NCI-H226 (cell line): ENCODE results near the gene MEF2A.
"Not testable (repeated sequence)": the region's sequence is repeated elsewhere in the genome, so short reads cannot be mapped to it uniquely, and the experiment has no call there.

Source experiments
- DNase-seq: peaks from one replicate; pipeline ENCODE4 v3.0.0-alpha.2; 2015

The MEF2A gene

GRCh38 chr15:99656205-99656604 is 90.4 kb downstream of the MEF2A start:
- DNase-seq = no peak

GRCh38 chr15:99657996-99658395 is 92.2 kb downstream of the MEF2A start:
- DNase-seq = no peak

- no peak for DNase-seq
These were observed 97.1 kb downstream of the MEF2A start for GRCh38 chr15:99662903-99663302.

GRCh38 chr15:99666073-99666472 is 100.3 kb downstream of the MEF2A start:
- DNase-seq = not testable (repeated sequence)

- DNase-seq = no peak
These were observed 102.9 kb downstream of the MEF2A start for GRCh38 chr15:99668533-99669182.

GRCh38 chr15:99669250-99669649 is 103.5 kb downstream of the MEF2A start:
- DNase-seq = no peak

GRCh38 chr15:99671926-99672635 is 106.3 kb downstream of the MEF2A start:
- DNase-seq = no peak

GRCh38 chr15:99673111-99673510 is 107.3 kb downstream of the MEF2A start:
- DNase-seq = no peak

GRCh38 chr15:99674279-99674678 is 108.5 kb downstream of the MEF2A start:
- DNase-seq = no peak

- DNase-seq = no peak
These were observed 111.9 kb downstream of the MEF2A start for GRCh38 chr15:99677540-99678134.

GRCh38 chr15:99680276-99680675 is 114.5 kb downstream of the MEF2A start:
- peak; percentile 20 for DNase-seq

- peak; percentile 12 for DNase-seq
These were observed 116.2 kb downstream of the MEF2A start for GRCh38 chr15:99681990-99682389.

- DNase-seq = peak; percentile 86
These were observed 116.7 kb downstream of the MEF2A start for GRCh38 chr15:99682455-99682854.

- DNase-seq = peak; percentile 89
These were observed 117.4 kb downstream of the MEF2A start for GRCh38 chr15:99683000-99683670.

GRCh38 chr15:99686290-99686689 is 120.5 kb downstream of the MEF2A start:
- no peak for DNase-seq

GRCh38 chr15:99692825-99693224 is 127.0 kb downstream of the MEF2A start:
- DNase-seq = peak; percentile 20

GRCh38 chr15:99696096-99696495 is 130.3 kb downstream of the MEF2A start:
- DNase-seq = no peak

GRCh38 chr15:99702895-99703602 is 137.3 kb downstream of the MEF2A start:
- no peak for DNase-seq

- peak; percentile 82 for DNase-seq
These were observed 138.0 kb downstream of the MEF2A start for GRCh38 chr15:99703603-99704443.

- DNase-seq = peak; percentile 84
These were observed 138.7 kb downstream of the MEF2A start for GRCh38 chr15:99704444-99704838.

- no peak for DNase-seq
These were observed 140.9 kb downstream of the MEF2A start for GRCh38 chr15:99706557-99707303.
